Stimulated activated naive CD8-positive, alpha-beta T cell treated with anti-CD3 and anti-CD28 coated beads, Interleukin-15, amount 100 ng/mL, for 72 hours (primary cell): Measurements from ENCODE around the gene C9orf153.
A peak's percentile ranks its signal among the peaks of the same experiment; 100 is the strongest.

Experiments
- ATAC-seq: fragments of 150-1000 bp; cut with Tn5 transposase; 2 replicates; pipeline ENCODE4 v1.10.0; 2021; ENCODE audit warnings: mild to moderate bottlenecking, moderate library complexity
- DNase-seq, 2 donors: peaks; one replicate each; pipeline ENCODE4 v3.0.0; 2021 to 2022
- H3K27ac Mint-ChIP-seq, 2 donors: one replicate each; pipeline ENCODE4 v1.8.0; 2022; ENCODE audit warnings: mild to moderate bottlenecking in 2 of 2, mixed read lengths in 2 of 2, moderate library complexity in 2 of 2
- H3K27me3 Mint-ChIP-seq: one replicate; pipeline ENCODE4 v1.8.0; 2022; ENCODE audit warnings: mixed read lengths
- H3K4me1 Mint-ChIP-seq: one replicate; pipeline ENCODE4 v1.8.0; 2022; ENCODE audit warnings: mild to moderate bottlenecking, mixed read lengths
- H3K4me3 Mint-ChIP-seq, 2 donors: one replicate each; pipeline ENCODE4 v1.8.0; 2022; ENCODE audit warnings: mild to moderate bottlenecking in 2 of 2, mixed read lengths in 2 of 2, moderate library complexity in 1 of 2
- H3K9me3 Mint-ChIP-seq, 2 donors: one replicate each; pipeline ENCODE4 v1.8.0; 2022; ENCODE audit warnings: mixed read lengths in 2 of 2

The C9orf153 gene

GRCh38 chr9:86280580-86280979 is 21.1 kb upstream of the C9orf153 start:
- peaks cover 60% of the 10 kb centered on the region for H3K4me1 Mint-ChIP-seq
- DNase-seq (no peak), ATAC-seq (no peak)

GRCh38 chr9:86279839-86280238 is 20.4 kb upstream of the C9orf153 start:
- DNase-seq (no peak), ATAC-seq (no peak)
- Mint-ChIP-seq H3K27ac (peak overlapping the region in 1 of 2 donors; percentile 8), H3K9me3 (no peaks in the 10 kb centered on the region), H3K4me3 (peak overlapping the region; percentile 57 to 64), H3K4me1 (peaks cover 57% of the 10 kb centered on the region), H3K27me3 (no peaks in the 10 kb centered on the region)

More at GRCh38 chr9:86280580-86280979, 21.1 kb upstream of the C9orf153 start:
- Mint-ChIP-seq H3K27me3 (no peaks in the 10 kb centered on the region), H3K4me3 (peak overlapping the region; percentile 57 to 81), H3K27ac (no peak overlapping the region), H3K9me3 (no peaks in the 10 kb centered on the region)

- Mint-ChIP-seq H3K4me3 (no peak overlapping the region), H3K4me1 (peaks cover 51% of the 10 kb centered on the region), H3K27me3 (no peaks in the 10 kb centered on the region), H3K9me3 (no peaks in the 10 kb centered on the region), H3K27ac (no peak overlapping the region)
- no peak for DNase-seq
- no peak for ATAC-seq
Observed at GRCh38 chr9:86277072-86277471, 17.6 kb upstream of the C9orf153 start.

GRCh38 chr9:86275962-86276361 is 16.5 kb upstream of the C9orf153 start:
- no peaks in the 10 kb centered on the region for H3K27me3 Mint-ChIP-seq
- H3K27ac Mint-ChIP-seq, result no peak overlapping the region

GRCh38 chr9:86274821-86275643 is 15.6 kb upstream of the C9orf153 start:
- no peaks in the 10 kb centered on the region for H3K27me3 Mint-ChIP-seq
- DNase-seq, result no peak
- peaks cover 37% of the 10 kb centered on the region for H3K4me1 Mint-ChIP-seq
- no peak for ATAC-seq
- H3K9me3 Mint-ChIP-seq, result no peaks in the 10 kb centered on the region
- no peak overlapping the region for H3K27ac Mint-ChIP-seq
- no peak overlapping the region for H3K4me3 Mint-ChIP-seq

More at GRCh38 chr9:86275962-86276361, 16.5 kb upstream of the C9orf153 start:
- H3K4me3 Mint-ChIP-seq, result no peak overlapping the region
- H3K4me1 Mint-ChIP-seq, result peaks cover 46% of the 10 kb centered on the region
- no peaks in the 10 kb centered on the region for H3K9me3 Mint-ChIP-seq
- ATAC-seq (no peak), DNase-seq (no peak)

- DNase-seq, result no peak
- ATAC-seq, result no peak
- Mint-ChIP-seq H3K4me3 (no peak overlapping the region), H3K27me3 (no peaks in the 10 kb centered on the region), H3K9me3 (no peaks in the 10 kb centered on the region), H3K27ac (no peak overlapping the region), H3K4me1 (peaks cover 17% of the 10 kb centered on the region)
Observed at GRCh38 chr9:86272221-86272620, 12.8 kb upstream of the C9orf153 start.

- DNase-seq (no peak), ATAC-seq (no peak)
- H3K27ac Mint-ChIP-seq, result no peak overlapping the region
- H3K4me1 Mint-ChIP-seq, result no peaks in the 10 kb centered on the region
- no peaks in the 10 kb centered on the region for H3K27me3 Mint-ChIP-seq
- no peaks in the 10 kb centered on the region for H3K9me3 Mint-ChIP-seq
- no peak overlapping the region for H3K4me3 Mint-ChIP-seq
Observed at GRCh38 chr9:86263876-86264275, 4.4 kb upstream of the C9orf153 start.

- no peaks in the 10 kb centered on the region for H3K9me3 Mint-ChIP-seq
Observed at GRCh38 chr9:86262492-86262891, 3.0 kb upstream of the C9orf153 start.

GRCh38 chr9:86257391-86257790 is 2.1 kb downstream of the C9orf153 start:
- Mint-ChIP-seq H3K4me3 (no peak overlapping the region), H3K4me1 (no peaks in the 10 kb centered on the region), H3K27me3 (no peaks in the 10 kb centered on the region), H3K27ac (no peak overlapping the region), H3K9me3 (peaks cover 0 to 6% of the 10 kb centered on the region in 2 donors)
- ATAC-seq, result no peak
- DNase-seq, result no peak

More at GRCh38 chr9:86262492-86262891, 3.0 kb upstream of the C9orf153 start:
- ATAC-seq, result no peak
- Mint-ChIP-seq H3K4me3 (no peak overlapping the region), H3K27me3 (no peaks in the 10 kb centered on the region), H3K4me1 (no peaks in the 10 kb centered on the region), H3K27ac (peak overlapping the region in 1 of 2 donors; percentile 22)
- DNase-seq, result no peak

GRCh38 chr9:86256653-86257052 is 2.8 kb downstream of the C9orf153 start:
- ATAC-seq (no peak), DNase-seq (no peak)
- peaks cover 0 to 6% of the 10 kb centered on the region in 2 donors for H3K9me3 Mint-ChIP-seq
- H3K27ac Mint-ChIP-seq, result no peak overlapping the region
- H3K27me3 Mint-ChIP-seq, result no peaks in the 10 kb centered on the region
- H3K4me1 Mint-ChIP-seq, result no peaks in the 10 kb centered on the region
- H3K4me3 Mint-ChIP-seq, result no peak overlapping the region

GRCh38 chr9:86253577-86253976 is 5.9 kb downstream of the C9orf153 start:
- no peak for ATAC-seq
- no peak overlapping the region for H3K27ac Mint-ChIP-seq
- H3K27me3 Mint-ChIP-seq, result no peaks in the 10 kb centered on the region
- peaks cover 0 to 6% of the 10 kb centered on the region in 2 donors for H3K9me3 Mint-ChIP-seq
- DNase-seq, result no peak
- H3K4me1 Mint-ChIP-seq, result no peaks in the 10 kb centered on the region
- no peak overlapping the region for H3K4me3 Mint-ChIP-seq

- ATAC-seq, result no peak
- Mint-ChIP-seq H3K4me1 (no peaks in the 10 kb centered on the region), H3K9me3 (peaks cover 0 to 6% of the 10 kb centered on the region in 2 donors), H3K27me3 (no peaks in the 10 kb centered on the region), H3K4me3 (no peak overlapping the region), H3K27ac (no peak overlapping the region)
- no peak for DNase-seq
Observed at GRCh38 chr9:86252870-86253269, 6.6 kb downstream of the C9orf153 start.

GRCh38 chr9:86250123-86250522 is 9.3 kb downstream of the C9orf153 start:
- Mint-ChIP-seq H3K9me3 (peaks cover 0 to 6% of the 10 kb centered on the region in 2 donors), H3K4me3 (no peak overlapping the region), H3K27ac (no peak overlapping the region), H3K27me3 (no peaks in the 10 kb centered on the region), H3K4me1 (no peaks in the 10 kb centered on the region)
- ATAC-seq, result no peak
- no peak for DNase-seq

GRCh38 chr9:86248746-86249145 is 10.7 kb downstream of the C9orf153 start:
- no peak overlapping the region for H3K4me3 Mint-ChIP-seq
- no peak for DNase-seq
- H3K27ac Mint-ChIP-seq, result peak overlapping the region in 1 of 2 donors; percentile 72
- H3K9me3 Mint-ChIP-seq, result peaks cover 0 to 4% of the 10 kb centered on the region in 2 donors
- no peaks in the 10 kb centered on the region for H3K4me1 Mint-ChIP-seq
- H3K27me3 Mint-ChIP-seq, result no peaks in the 10 kb centered on the region
- ATAC-seq, result no peak

- no peaks in the 10 kb centered on the region for H3K4me1 Mint-ChIP-seq
- no peak overlapping the region for H3K4me3 Mint-ChIP-seq
- no peaks in the 10 kb centered on the region for H3K9me3 Mint-ChIP-seq
- ATAC-seq, result no peak
- DNase-seq, result no peak
- no peaks in the 10 kb centered on the region for H3K27me3 Mint-ChIP-seq
- no peak overlapping the region for H3K27ac Mint-ChIP-seq
Observed at GRCh38 chr9:86246752-86247161, 12.7 kb downstream of the C9orf153 start.

- no peaks in the 10 kb centered on the region for H3K4me1 Mint-ChIP-seq
- no peak overlapping the region for H3K4me3 Mint-ChIP-seq
- DNase-seq, result no peak
- no peaks in the 10 kb centered on the region for H3K9me3 Mint-ChIP-seq
- H3K27ac Mint-ChIP-seq, result peak overlapping the region in 1 of 2 donors; percentile 49
- ATAC-seq, result no peak
- no peaks in the 10 kb centered on the region for H3K27me3 Mint-ChIP-seq
Observed at GRCh38 chr9:86242071-86242470, 17.4 kb downstream of the C9orf153 start.
